Transverse colon (tissue), 4 donors: ENCODE measurements around the gene ATXN1L. TPM values are rescaled to one million over a fixed set of nuclear protein-coding genes. Genes with fewer than 3 reads are reported as not detected.

Source experiments
- DNase-seq: peaks from one replicate; pipeline ENCODE4 v3.0.0-alpha.2; 2019
- H3K27ac ChIP-seq, 4 donors: fragments of 200-600 bp; sonication (generic); 2 replicates each; pipeline ENCODE4 v1.5.1; 2016 to 2018; ENCODE audit warnings: inconsistent platforms in 4 of 4
- H3K27me3 ChIP-seq: fragments of 200-600 bp; sonication (generic); 2 replicates; pipeline ENCODE4 v1.5.1; 2017; ENCODE audit warnings: inconsistent platforms
- H3K36me3 ChIP-seq, 4 donors: fragments of 200-600 bp; sonication (generic); 2 replicates each; pipeline ENCODE4 v1.5.1; 2017 to 2019; ENCODE audit warnings: inconsistent platforms in 4 of 4
- H3K4me1 ChIP-seq, 4 donors: fragments of 200-600 bp; sonication (generic); 2 replicates each; pipeline ENCODE4 v1.5.1; 2017 to 2020; ENCODE audit warnings: inconsistent platforms in 4 of 4
- H3K4me3 ChIP-seq, 4 donors: fragments of 200-600 bp; sonication (generic); 1 replicate in 1 of 4; 2 replicates in 3 of 4; pipeline versions ENCODE4 v1.5.1 to v1.6.1; 2017 to 2019; ENCODE audit warnings: inconsistent platforms in 4 of 4
- H3K9me3 ChIP-seq, 2 donors: fragments of 200-600 bp; sonication (generic); 2 replicates each; pipeline ENCODE4 v1.5.1; 2017 to 2019; ENCODE audit warnings: inconsistent platforms in 2 of 2
- CTCF ChIP-seq, 5 experiments: fragments of 200-600 bp in 3 of 5; fragments of 450-650 bp in 2 of 5; sonication (generic) in 3 of 5; IDR thresholded peaks; 1 replicate in 2 of 5; 2 replicates in 3 of 5; pipeline ENCODE4 v1.5.1; 2016 to 2017; ENCODE audit warnings: antibody characterized with exemption in 5 of 5, inconsistent platforms in 3 of 5, mild to moderate bottlenecking in 2 of 5, moderate library complexity in 1 of 5
- EP300 ChIP-seq: sonication (generic); formaldehyde crosslinking; IDR thresholded peaks from one replicate; pipeline ENCODE4 v1.6.1; 2017; ENCODE audit warnings: antibody characterized with exemption, low read depth
- POLR2A ChIP-seq: fragments of 450-650 bp; IDR thresholded peaks from one replicate; pipeline ENCODE4 v1.6.1; 2016; ENCODE audit warnings: antibody characterized with exemption, mild to moderate bottlenecking, moderate library complexity
- POLR2AphosphoS5 ChIP-seq, 3 donors: sonication (generic); formaldehyde crosslinking; IDR thresholded peaks; one replicate each; pipeline ENCODE4 v1.6.1; 2016; ENCODE audit warnings: antibody characterized with exemption in 3 of 3
- WGBS, 2 donors: methylation state at CpG; one replicate each; pipeline ENCODE4 v1.1.5; 2018; ENCODE audit warnings: low coverage in 1 of 2; 5-methylcytosine and 5-hydroxymethylcytosine counted together
- in situ Hi-C, 4 donors: fragments of 200-750 bp; cut with MboI; loops; one replicate each; pipeline versions ENCODE4 v1.15.0 to v1.15.1; 2017; ENCODE audit warnings: low sequenced_read_pairs in 3 of 4, low pct_ligation_motif_present in 1 of 4, low pct_unique_long_range_greater_than_20kb in 1 of 4
- intact Hi-C: fragments of 100-400 bp; cut with DNase I; formaldehyde crosslinking; loops from one replicate; pipeline ENCODE4 v1.15.1; 2023; ENCODE audit warnings: low total_unique reads
- total RNA-seq, 4 donors: library from RNA; depleted of rRNA; stranded (reverse); fragments of >200 nt; gene quantifications; one replicate each; pipeline ENCODE4 v1.1.0, GENCODE V29; 2016

Gene ATXN1L
- total RNA-seq, 4 donors from 2014 or later: 16.7 to 33.3 (median 24.1) TPM

GRCh38 chr16:71853413-71853812 is 7.6 kb downstream of the ATXN1L start:
- TF ChIP-seq POLR2A (no peak), POLR2AphosphoS5 (IDR thresholded peaks at IDR 0.05) (peak in 1 of 3 donors; percentile 8)
- intact Hi-C loops (no loop called here), in situ Hi-C loops (no loop called here)
- peak overlapping the region in 1 of 4 donors; percentile 44 for H3K27ac ChIP-seq
- WGBS, 2 donors: 58 to 83% methylated on average over 4 of the region's 4 CpGs
- no peaks in the 10 kb centered on the region for H3K27me3 ChIP-seq
- H3K4me3 ChIP-seq: no peak overlapping the region
- H3K4me1 ChIP-seq: no peaks in the 10 kb centered on the region
- H3K9me3 ChIP-seq: no peaks in the 10 kb centered on the region
- peak; percentile 48 for DNase-seq
- H3K36me3 ChIP-seq: peaks cover 0 to 15% (median 6%) of the 10 kb centered on the region in 4 donors

GRCh38 chr16:71854369-71854948 is 8.7 kb downstream of the ATXN1L start:
- no peak for DNase-seq
- Histone ChIP-seq H3K9me3 (no peaks in the 10 kb centered on the region), H3K4me1 (peaks cover 0 to 6% (median 0%) of the 10 kb centered on the region in 4 donors), H3K27ac (peak overlapping the region in 1 of 4 donors; percentile 44), H3K27me3 (no peaks in the 10 kb centered on the region), H3K36me3 (peaks cover 0 to 10% (median 4%) of the 10 kb centered on the region in 4 donors), H3K4me3 (no peak overlapping the region)
- 86% methylated on average over 3 to 4 of the region's 4 CpGs for WGBS, 2 donors
- in situ Hi-C loops (no loop called here), intact Hi-C loops (no loop called here)
- no peak for TF ChIP-seq POLR2A
- TF ChIP-seq CTCF (IDR thresholded peaks at IDR 0.05): no peak
- no peak for TF ChIP-seq EP300
- no peak for TF ChIP-seq POLR2AphosphoS5 (IDR thresholded peaks at IDR 0.05)

GRCh38 chr16:71855937-71856662 is 10.3 kb downstream of the ATXN1L start:
- TF ChIP-seq CTCF (IDR thresholded peaks at IDR 0.05) (no peak), POLR2A (no peak), POLR2AphosphoS5 (IDR thresholded peaks at IDR 0.05) (no peak), EP300 (no peak)
- Histone ChIP-seq H3K27ac (no peak overlapping the region), H3K36me3 (peaks cover 0 to 4% (median 0%) of the 10 kb centered on the region in 4 donors), H3K27me3 (no peaks in the 10 kb centered on the region), H3K9me3 (no peaks in the 10 kb centered on the region), H3K4me1 (peaks cover 0 to 6% (median 0%) of the 10 kb centered on the region in 4 donors), H3K4me3 (no peak overlapping the region)
- no peak for DNase-seq
- WGBS, 2 donors: 80 to 83% methylated on average over 1 to 5 of the region's 5 CpGs
- in situ Hi-C loops: no loop called here
- intact Hi-C loops: no loop called here

GRCh38 chr16:71859762-71860521 is 14.2 kb downstream of the ATXN1L start:
- H3K9me3 ChIP-seq: no peaks in the 10 kb centered on the region
- no peak overlapping the region for H3K4me3 ChIP-seq
- no peaks in the 10 kb centered on the region for H3K27me3 ChIP-seq
- peaks cover 0 to 6% (median 0%) of the 10 kb centered on the region in 4 donors for H3K4me1 ChIP-seq
- TF ChIP-seq CTCF (IDR thresholded peaks at IDR 0.05) (no peak), EP300 (no peak), POLR2AphosphoS5 (IDR thresholded peaks at IDR 0.05) (no peak), POLR2A (no peak)
- DNase-seq: no peak
- intact Hi-C loops (no loop called here), in situ Hi-C loops (no loop called here)
- 95% methylated on average over 32 of the region's 32 CpGs; no CpG with 5 or more reads in 1 of the 2 donors for WGBS, 2 donors
- H3K27ac ChIP-seq: no peak overlapping the region
- H3K36me3 ChIP-seq: peaks cover 0 to 15% (median 5%) of the 10 kb centered on the region in 4 donors
